Measurements from ENCODE around the gene LLCFC1. TPM values are rescaled to one million over a fixed set of nuclear protein-coding genes. Genes with fewer than 3 reads are reported as not detected.

Gene LLCFC1
- total and polyA plus RNA-seq, 3 donors from 2014 or later = 14.1 to 73.2 (median 38.5) TPM

DNA sequence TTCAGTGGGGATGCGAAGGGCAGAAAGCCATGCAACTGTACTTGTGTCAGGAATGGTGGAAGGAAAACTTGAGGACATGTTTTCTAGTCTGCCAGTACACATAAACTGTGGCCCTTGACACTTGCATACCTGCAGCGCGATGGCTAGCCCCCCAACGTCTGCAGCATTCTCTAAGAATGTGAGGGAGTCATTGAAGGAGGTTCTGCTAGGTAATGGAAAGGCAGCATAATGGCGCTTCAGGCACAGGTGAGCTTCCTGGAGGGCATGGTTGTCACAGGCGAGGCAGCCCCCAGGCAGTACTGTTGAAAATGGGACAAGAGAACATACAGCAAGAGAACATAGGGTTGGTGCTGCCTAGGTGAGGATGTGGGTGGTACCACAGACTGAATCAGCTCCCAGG, 3.5 kb downstream of the LLCFC1 start:
- Histone ChIP-seq H3K4me1 (no peaks in the 10 kb centered on the region), H3K9me3 (no peaks in the 10 kb centered on the region), H3K36me3 (ENCODE audit: low read depth, missing control alignments) (no peaks in the 10 kb centered on the region), H3K4me3 (no peak overlapping the region), H3K27me3 (no peaks in the 10 kb centered on the region), H3K27ac (no peak overlapping the region)
- intact Hi-C loops (cut with DNase I; ENCODE audit: low total_unique reads) = no loop called here
- WGBS, 2 donors = 81 to 92% methylated on average over 6 of the region's 6 CpGs
- TF ChIP-seq, protein P1, sequence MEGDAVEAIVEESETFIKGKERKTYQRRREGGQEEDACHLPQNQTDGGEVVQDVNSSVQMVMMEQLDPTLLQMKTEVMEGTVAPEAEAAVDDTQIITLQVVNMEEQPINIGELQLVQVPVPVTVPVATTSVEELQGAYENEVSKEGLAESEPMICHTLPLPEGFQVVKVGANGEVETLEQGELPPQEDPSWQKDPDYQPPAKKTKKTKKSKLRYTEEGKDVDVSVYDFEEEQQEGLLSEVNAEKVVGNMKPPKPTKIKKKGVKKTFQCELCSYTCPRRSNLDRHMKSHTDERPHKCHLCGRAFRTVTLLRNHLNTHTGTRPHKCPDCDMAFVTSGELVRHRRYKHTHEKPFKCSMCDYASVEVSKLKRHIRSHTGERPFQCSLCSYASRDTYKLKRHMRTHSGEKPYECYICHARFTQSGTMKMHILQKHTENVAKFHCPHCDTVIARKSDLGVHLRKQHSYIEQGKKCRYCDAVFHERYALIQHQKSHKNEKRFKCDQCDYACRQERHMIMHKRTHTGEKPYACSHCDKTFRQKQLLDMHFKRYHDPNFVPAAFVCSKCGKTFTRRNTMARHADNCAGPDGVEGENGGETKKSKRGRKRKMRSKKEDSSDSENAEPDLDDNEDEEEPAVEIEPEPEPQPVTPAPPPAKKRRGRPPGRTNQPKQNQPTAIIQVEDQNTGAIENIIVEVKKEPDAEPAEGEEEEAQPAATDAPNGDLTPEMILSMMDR (IDR thresholded peaks at IDR 0.05) = no peak
- no peak for TF ChIP-seq POLR2A (IDR thresholded peaks at IDR 0.05)
- no peak for DNase-seq

- Histone ChIP-seq H3K4me3 (no peak overlapping the region), H3K27ac (no peak overlapping the region), H3K9me3 (no peaks in the 10 kb centered on the region), H3K27me3 (no peaks in the 10 kb centered on the region), H3K36me3 (ENCODE audit: low read depth, missing control alignments) (no peaks in the 10 kb centered on the region), H3K4me1 (no peaks in the 10 kb centered on the region)
- TF ChIP-seq, protein P1 (IDR thresholded peaks at IDR 0.05) = no peak
- no peak for TF ChIP-seq POLR2A (IDR thresholded peaks at IDR 0.05)
- WGBS, 2 donors = 81 to 84% methylated on average over 3 to 7 of the region's 7 CpGs
- intact Hi-C loops (cut with DNase I; ENCODE audit: low total_unique reads) = no loop called here
- DNase-seq = no peak
These were observed 4.5 kb downstream of the LLCFC1 start for GRCh38 chr7:142943706-142944268.

DNA sequence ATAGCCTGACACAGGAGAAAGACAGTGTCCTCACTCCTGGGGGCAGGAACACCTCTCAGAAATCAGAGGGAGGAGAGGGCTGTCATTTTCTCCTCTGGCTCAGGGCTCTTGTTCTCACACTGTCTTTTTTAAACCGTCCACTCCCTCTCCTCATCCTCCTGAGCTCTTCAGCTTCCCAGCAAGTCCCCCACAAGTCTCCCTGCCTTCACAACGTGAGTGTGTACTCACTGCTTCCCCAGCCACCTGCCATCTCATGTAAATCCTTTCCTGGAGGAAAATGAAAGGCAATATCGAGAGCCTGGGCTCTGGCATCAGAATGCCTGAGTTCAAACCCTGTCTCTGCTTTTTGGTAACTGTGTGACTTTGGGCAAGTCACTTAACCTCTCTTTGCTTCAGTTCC, 5.7 kb downstream of the LLCFC1 start:
- intact Hi-C loops (cut with DNase I; ENCODE audit: low total_unique reads) = no loop called here
- no peaks in the 10 kb centered on the region for H3K4me1 ChIP-seq
- H3K36me3 ChIP-seq (ENCODE audit: low read depth, missing control alignments) = no peaks in the 10 kb centered on the region
- H3K4me3 ChIP-seq = no peak overlapping the region
- WGBS, 2 donors = 68 to 71% methylated on average over 3 of the region's 3 CpGs
- TF ChIP-seq POLR2A (IDR thresholded peaks at IDR 0.05) = no peak
- TF ChIP-seq, protein P1 (IDR thresholded peaks at IDR 0.05) = no peak
- no peaks in the 10 kb centered on the region for H3K9me3 ChIP-seq
- no peak for DNase-seq
- H3K27me3 ChIP-seq = no peaks in the 10 kb centered on the region
- H3K27ac ChIP-seq = no peak overlapping the region

- 91 to 93% methylated on average over 4 of the region's 4 CpGs for WGBS, 2 donors
- H3K4me1 ChIP-seq = no peaks in the 10 kb centered on the region
- no peak for TF ChIP-seq POLR2A (IDR thresholded peaks at IDR 0.05)
- TF ChIP-seq, protein P1 (IDR thresholded peaks at IDR 0.05) = no peak
- no peak for DNase-seq
- H3K9me3 ChIP-seq = no peaks in the 10 kb centered on the region
- H3K27ac ChIP-seq = no peak overlapping the region
- H3K4me3 ChIP-seq = no peak overlapping the region
- intact Hi-C loops (cut with DNase I; ENCODE audit: low total_unique reads) = no loop called here
- no peaks in the 10 kb centered on the region for H3K36me3 ChIP-seq (ENCODE audit: low read depth, missing control alignments)
- H3K27me3 ChIP-seq = no peaks in the 10 kb centered on the region
These were observed 9.3 kb downstream of the LLCFC1 start for GRCh38 chr7:142948603-142949002.

DNA sequence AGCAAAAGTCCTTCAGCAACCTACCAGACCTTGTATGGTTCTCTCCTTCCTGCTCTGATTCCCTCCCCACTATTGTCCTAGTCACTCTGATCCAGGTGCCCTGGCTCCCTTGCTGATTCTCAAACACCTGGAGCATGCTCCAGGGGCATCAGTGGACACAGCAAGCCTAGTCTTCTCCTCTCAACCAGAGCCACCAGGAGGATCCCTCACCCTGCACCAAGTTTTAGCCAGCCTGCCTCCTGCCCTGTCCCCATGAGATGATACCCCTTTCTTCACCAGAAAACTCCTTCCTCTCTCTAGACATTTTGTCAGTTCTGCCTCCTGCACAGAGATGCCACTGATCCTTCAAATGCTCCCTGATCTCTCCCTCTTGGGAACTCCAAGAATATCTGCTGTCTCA, 11.0 kb downstream of the LLCFC1 start:
- DNase-seq = no peak
- Histone ChIP-seq H3K4me1 (no peaks in the 10 kb centered on the region), H3K27me3 (no peaks in the 10 kb centered on the region), H3K27ac (no peak overlapping the region), H3K36me3 (ENCODE audit: low read depth, missing control alignments) (no peaks in the 10 kb centered on the region), H3K9me3 (no peaks in the 10 kb centered on the region), H3K4me3 (no peak overlapping the region)
- TF ChIP-seq POLR2A (IDR thresholded peaks at IDR 0.05) = no peak
- TF ChIP-seq, protein P1 (IDR thresholded peaks at IDR 0.05) = no peak
- intact Hi-C loops (cut with DNase I; ENCODE audit: low total_unique reads) = no loop called here

All from testis (tissue), 3 donors.